ENCODE data around the gene TOMM34.

Gene TOMM34

GRCh38 chr20:44973053-44973452 is 12.9 kb upstream of the TOMM34 start:
- TF ChIP-seq CTCF (IDR thresholded peaks at IDR 0.05; ENCODE audit: control extremely low read depth, extremely low read depth, low read depth, missing control alignments) = no peak
- CTCF ChIA-PET = interaction anchor here (1.3 kb wide), 1 partner anchor 22 kb away, joined by 5 read pairs; no protein-coding TSS in a partner anchor

GRCh38 chr20:44970243-44970757 is 10.1 kb upstream of the TOMM34 start:
- CTCF ChIA-PET = interaction anchor here (0.6 to 1.5 kb wide), 3 partner anchors 11 to 74 kb away, joined by 3 to 4 read pairs (median 3); no protein-coding TSS in a partner anchor

More at GRCh38 chr20:44973053-44973452, 12.9 kb upstream of the TOMM34 start:
- POLR2A ChIA-PET = no interaction called here
- no peak for DNase-seq (ENCODE audit: extremely low spot score)

GRCh38 chr20:44969300-44969894 is 9.2 kb upstream of the TOMM34 start:
- POLR2A ChIA-PET = interaction anchor here (0.6 kb wide), 1 partner anchor 55 kb away, joined by 6 read pairs; no protein-coding TSS in a partner anchor
- no peak for DNase-seq (ENCODE audit: extremely low spot score)
- TF ChIP-seq CTCF (IDR thresholded peaks at IDR 0.05; ENCODE audit: control extremely low read depth, extremely low read depth, low read depth, missing control alignments) = no peak
- CTCF ChIA-PET = interaction anchor here (1.1 to 1.2 kb wide), 2 partner anchors 12 to 142 kb away, joined by 3 read pairs; no protein-coding TSS in a partner anchor

More at GRCh38 chr20:44970243-44970757, 10.1 kb upstream of the TOMM34 start:
- no peak for TF ChIP-seq CTCF (IDR thresholded peaks at IDR 0.05; ENCODE audit: control extremely low read depth, extremely low read depth, low read depth, missing control alignments)
- no peak for DNase-seq (ENCODE audit: extremely low spot score)
- POLR2A ChIA-PET = interaction anchor here (0.7 kb wide), 1 partner anchor 1180 kb away, joined by 3 read pairs; no protein-coding TSS in a partner anchor

- ChIA-PET CTCF (interaction anchor here (1.1 to 2.9 kb wide), 4 partner anchors 12 to 129 kb away, joined by 4 to 11 read pairs (median 5); no protein-coding TSS in a partner anchor), POLR2A (interaction anchor here (0.6 to 0.8 kb wide), 2 partner anchors 30 to 45 kb away, joined by 3 to 4 read pairs; no protein-coding TSS in a partner anchor)
- no peak for TF ChIP-seq CTCF (IDR thresholded peaks at IDR 0.05; ENCODE audit: control extremely low read depth, extremely low read depth, low read depth, missing control alignments)
- no peak for DNase-seq (ENCODE audit: extremely low spot score)
Observed at GRCh38 chr20:44967207-44967807, 7.1 kb upstream of the TOMM34 start.

- CTCF ChIA-PET = interaction anchor here (0.8 to 2.9 kb wide), 9 partner anchors 13 to 145 kb away, joined by 3 to 11 read pairs (median 4); no protein-coding TSS in a partner anchor
- DNase-seq (ENCODE audit: extremely low spot score) = peak; percentile 90
- peak; percentile 72 for TF ChIP-seq CTCF (IDR thresholded peaks at IDR 0.05; ENCODE audit: control extremely low read depth, extremely low read depth, low read depth, missing control alignments)
- POLR2A ChIA-PET = no interaction called here
Observed at GRCh38 chr20:44966030-44966961, 6.1 kb upstream of the TOMM34 start, which contains the start of gene STK4. Gene STK4, plus strand, starts transcription at chr20:44966512. Its CDS starts 57 bp downstream, at chr20:44966569.

All from GM10248 (cell line).